H9 (cell line): ENCODE measurements around the gene WRAP73. TPM values are rescaled to one million over a fixed set of nuclear protein-coding genes. Genes with fewer than 3 reads are reported as not detected.
A peak's percentile ranks its signal among the peaks of the same experiment; 100 is the strongest.

Experiments
- DNase-seq: peaks from one replicate; pipeline ENCODE4 v3.0.0-alpha.2; 2017
- H2AFZ ChIP-seq: one replicate; pipeline ENCODE4 v1.6.1; 2013; ENCODE audit warnings: mild to moderate bottlenecking, low read length, control low read depth, moderate library complexity
- H2AK5ac ChIP-seq: 2 replicates; pipeline ENCODE4 v1.6.1; 2013; ENCODE audit warnings: low read length, control low read depth, mixed read lengths; ENCODE audit not compliant: insufficient read length
- H2BK120ac ChIP-seq: one replicate; pipeline ENCODE4 v1.6.1; 2013; ENCODE audit warnings: low read depth, mild to moderate bottlenecking, low read length, control low read depth, inconsistent platforms; ENCODE audit not compliant: poor library complexity, severe bottlenecking
- H2BK12ac ChIP-seq: 2 replicates; pipeline ENCODE4 v1.6.1; 2013; ENCODE audit warnings: low read length, control low read depth, mixed read lengths, low read depth; ENCODE audit not compliant: insufficient read length
- H2BK15ac ChIP-seq: 2 replicates; pipeline ENCODE4 v1.6.1; 2013; ENCODE audit warnings: low read depth, low read length, control low read depth
- H2BK20ac ChIP-seq: one replicate; pipeline ENCODE4 v1.6.1; 2013; ENCODE audit warnings: low read depth, mild to moderate bottlenecking, low read length, control low read depth, inconsistent platforms; ENCODE audit not compliant: poor library complexity, severe bottlenecking
- H2BK5ac ChIP-seq: 2 replicates; pipeline ENCODE4 v1.6.1; 2013; ENCODE audit warnings: low read length, control low read depth, mixed read lengths; ENCODE audit not compliant: insufficient read length
- H3K14ac ChIP-seq: 2 replicates; pipeline ENCODE4 v1.6.1; 2013; ENCODE audit warnings: low read length, control low read depth; ENCODE audit not compliant: insufficient read depth
- H3K18ac ChIP-seq: 2 replicates; pipeline ENCODE4 v1.6.1; 2013; ENCODE audit warnings: low read depth, mild to moderate bottlenecking, mixed read lengths, low read length, control low read depth; ENCODE audit not compliant: insufficient read length
- H3K23ac ChIP-seq: 2 replicates; pipeline ENCODE4 v1.6.1; 2013; ENCODE audit warnings: low read length, control low read depth, mixed read lengths, low read depth; ENCODE audit not compliant: insufficient read length
- H3K23me2 ChIP-seq: 2 replicates; pipeline ENCODE4 v1.6.1; 2013; ENCODE audit warnings: low read depth, mild to moderate bottlenecking, mixed read lengths, low read length, control low read depth; ENCODE audit not compliant: insufficient read length, poor library complexity, severe bottlenecking
- H3K27ac ChIP-seq: 2 replicates; pipeline ENCODE4 v1.5.1; 2013; ENCODE audit warnings: low read length, control low read depth, mixed read lengths, low read depth; ENCODE audit not compliant: insufficient read length
- H3K27me3 ChIP-seq: 2 replicates; pipeline ENCODE4 v1.6.1; 2013; ENCODE audit warnings: low read length, control low read depth, inconsistent platforms; ENCODE audit not compliant: insufficient read depth
- H3K4ac ChIP-seq: 2 replicates; pipeline ENCODE4 v1.6.1; 2013; ENCODE audit warnings: low read depth, mild to moderate bottlenecking, control low read depth, inconsistent platforms, low read length, moderate library complexity
- H3K4me1 ChIP-seq: 2 replicates; pipeline ENCODE4 v1.6.1; 2013; ENCODE audit warnings: low read length, control low read depth, inconsistent platforms; ENCODE audit not compliant: insufficient read depth
- H3K4me2 ChIP-seq: 2 replicates; pipeline ENCODE4 v1.6.1; 2013; ENCODE audit warnings: low read length, control low read depth, mixed read lengths; ENCODE audit not compliant: insufficient read length, insufficient read depth
- H3K56ac ChIP-seq: 2 replicates; pipeline ENCODE4 v1.6.1; 2013; ENCODE audit warnings: low read depth, mild to moderate bottlenecking, mixed read lengths, low read length, control low read depth; ENCODE audit not compliant: insufficient read length
- H3K79me1 ChIP-seq: 2 replicates; pipeline ENCODE4 v1.6.1; 2013; ENCODE audit warnings: low read depth, mild to moderate bottlenecking, moderate library complexity, low read length, control low read depth, inconsistent platforms; ENCODE audit not compliant: insufficient read depth, poor library complexity, severe bottlenecking
- H3K79me2 ChIP-seq: 2 replicates; pipeline ENCODE4 v1.6.1; 2013; ENCODE audit warnings: low read length, control low read depth, inconsistent platforms; ENCODE audit not compliant: insufficient read depth
- H3K9ac ChIP-seq: 2 replicates; pipeline ENCODE4 v1.6.1; 2013; ENCODE audit warnings: low read length, control low read depth, mixed read lengths; ENCODE audit not compliant: insufficient read length; ENCODE audit errors: extremely low read depth
- H3K9me3 ChIP-seq: one replicate; pipeline ENCODE4 v1.6.1; 2013; ENCODE audit warnings: low read depth, low read length, inconsistent platforms; ENCODE audit not compliant: control insufficient read depth
- H3T11ph ChIP-seq: one replicate; pipeline ENCODE4 v1.6.1; 2013; ENCODE audit warnings: mild to moderate bottlenecking, low read length, control low read depth, inconsistent platforms
- H4K20me1 ChIP-seq: one replicate; pipeline ENCODE4 v1.6.1; 2013; ENCODE audit not compliant: control insufficient read depth, insufficient read length, insufficient read depth
- H4K5ac ChIP-seq: 2 replicates; pipeline ENCODE4 v1.6.1; 2013; ENCODE audit warnings: low read depth, mild to moderate bottlenecking, mixed read lengths, low read length, control low read depth; ENCODE audit not compliant: insufficient read length
- H4K8ac ChIP-seq: replicated peaks from 2 replicates; pipeline ENCODE4 v1.6.1; 2013; ENCODE audit warnings: low read length, control low read depth, mixed read lengths, low read depth; ENCODE audit not compliant: insufficient read length
- H4K91ac ChIP-seq: 2 replicates; pipeline ENCODE4 v1.6.1; 2013; ENCODE audit warnings: low read depth, mild to moderate bottlenecking, moderate library complexity, mixed read lengths, low read length, control low read depth; ENCODE audit not compliant: insufficient read length
- H3K27ac Mint-ChIP-seq, 3 experiments: 2 replicates in 2 of 3; 3 replicates in 1 of 3; pipeline ENCODE4 v1.8.0; 2020 to 2021; ENCODE audit warnings: mixed read lengths in 3 of 3, mild to moderate bottlenecking in 1 of 3, moderate library complexity in 1 of 3
- H3K27me3 Mint-ChIP-seq: 2 replicates; pipeline ENCODE4 v1.8.0; 2021; ENCODE audit warnings: low read depth, mild to moderate bottlenecking, moderate library complexity, mixed read lengths
- H3K36me3 Mint-ChIP-seq, 3 experiments: 2 replicates in 2 of 3; 3 replicates in 1 of 3; pipeline ENCODE4 v1.8.0; 2020 to 2021; ENCODE audit warnings: low read depth in 3 of 3, mixed read lengths in 3 of 3; ENCODE audit not compliant: insufficient read depth in 1 of 3
- H3K4me1 Mint-ChIP-seq, 2 experiments: 2 replicates each; pipeline ENCODE4 v1.8.0; 2020; ENCODE audit warnings: mixed read lengths in 2 of 2
- H3K4me3 Mint-ChIP-seq, 2 experiments: 2 replicates in 1 of 2; 3 replicates in 1 of 2; pipeline ENCODE4 v1.8.0; 2020 to 2021; ENCODE audit warnings: mild to moderate bottlenecking in 2 of 2, mixed read lengths in 2 of 2, moderate library complexity in 1 of 2
- H3K9me3 Mint-ChIP-seq, 2 experiments: 2 replicates in 1 of 2; 3 replicates in 1 of 2; pipeline ENCODE4 v1.8.0; 2020; ENCODE audit warnings: mild to moderate bottlenecking in 2 of 2, mixed read lengths in 2 of 2, moderate library complexity in 1 of 2
- CTCF ChIP-seq: fragments of 200-600 bp; sonication (generic); conservative IDR thresholded peaks from 3 replicates; pipeline ENCODE4 v1.8.0; 2021; ENCODE audit warnings: antibody characterized with exemption, mild to moderate bottlenecking
- WGBS: extraction: QIAGEN DNeasy Blood & Tissue Kit; methylation state at CpG from one replicate; pipeline ENCODE4 v1.1.7; 2013; ENCODE audit warnings: missing lambda C conversion rate, low lambda C conversion rate, mixed read lengths; ENCODE audit not compliant: insufficient read length; ENCODE audit errors: extremely low coverage; 5-methylcytosine and 5-hydroxymethylcytosine counted together
- total RNA-seq: library from RNA; stranded (reverse); gene quantifications from 2 replicates; pipeline ENCODE4 v1.2.1, GENCODE V29; 2021

WRAP73 gene
- total RNA-seq, 1 experiment from 2014 or later = 28.4 TPM

GRCh38 chr1:3618531-3618880 lies 31.4 kb downstream of the WRAP73 start:
- no CpG with 5 or more reads among the region's 9 CpGs for WGBS

More at GRCh38 chr1:3618531-3618880, 31.4 kb downstream of the WRAP73 start:
- Histone ChIP-seq H3K79me2 (no peaks in the 10 kb centered on the region), H2BK120ac (no peak overlapping the region), H3K14ac (no peak overlapping the region), H2BK5ac (no peak overlapping the region), H4K5ac (no peak overlapping the region), H3K9ac (no peak overlapping the region), H3K4me1 (no peaks in the 10 kb centered on the region; the same call in 1 of the 2 replicates), H2AFZ (no peak overlapping the region), H3K27ac (no peak overlapping the region), H4K91ac (no peak overlapping the region), H2BK20ac (no peak overlapping the region), H2BK12ac (no peak overlapping the region), H3T11ph (no peak overlapping the region), H3K4ac (no peak overlapping the region), H2AK5ac (no peak overlapping the region), H3K79me1 (no peaks in the 10 kb centered on the region), H3K23me2 (no peaks in the 10 kb centered on the region), H3K9me3 (no peaks in the 10 kb centered on the region), H3K23ac (no peak overlapping the region), H3K27me3 (no peaks in the 10 kb centered on the region), H2BK15ac (no peak overlapping the region), H4K20me1 (no peaks in the 10 kb centered on the region), H3K56ac (no peak overlapping the region), H3K4me2 (no peak overlapping the region), H4K8ac (no peak overlapping the region), H3K18ac (no peak overlapping the region)
- DNase-seq = no peak
- Mint-ChIP-seq H3K4me3 (no peak overlapping the region), H3K9me3 (no peaks in the 10 kb centered on the region; a peak in 1 of 5 replicates), H3K27ac (peak overlapping the region in 1 of 3 experiments; percentile 76; a peak in 1 of 7 replicates), H3K4me1 (peaks cover 20 to 26% of the 10 kb centered on the region in 2 experiments), H3K27me3 (peaks cover 20% of the 10 kb centered on the region), H3K36me3 (no peaks in the 10 kb centered on the region)
- TF ChIP-seq CTCF = no peak
